ENCODE results near the gene PYGO1.

Gene PYGO1

GRCh38 chr15:55586808-55587207 is 1.3 kb downstream of the PYGO1 start:
- ChIA-PET POLR2A (interaction anchor here (0.6 kb wide), 1 partner anchor 60 kb away, joined by 3 read pairs; no protein-coding TSS in a partner anchor), CTCF (no interaction called here)
- no peak for TF ChIP-seq CTCF (IDR thresholded peaks at IDR 0.05; ENCODE audit: insufficient read depth, low read length, missing control alignments)

GRCh38 chr15:55576943-55577342 is 11.2 kb downstream of the PYGO1 start:
- TF ChIP-seq CTCF (IDR thresholded peaks at IDR 0.05; ENCODE audit: insufficient read depth, low read length, missing control alignments): no peak
- POLR2A ChIA-PET: interaction anchor here (0.6 kb wide), 1 partner anchor 11 kb away, joined by 3 read pairs; the partner anchor contains the start of gene PYGO1
- DNase-seq (ENCODE audit: low read depth, low spot score): no peak
- no peak overlapping the region for H3K4me3 ChIP-seq (ENCODE audit: low read depth, low read length)
- CTCF ChIA-PET: interaction anchor here (1.0 kb wide), 1 partner anchor 51 kb away, joined by 3 read pairs; no protein-coding TSS in a partner anchor

More at GRCh38 chr15:55586808-55587207, 1.3 kb downstream of the PYGO1 start:
- peak overlapping the region; percentile 72 for H3K4me3 ChIP-seq (ENCODE audit: low read depth, low read length)
- no peak for DNase-seq (ENCODE audit: low read depth, low spot score)

- DNase-seq (ENCODE audit: low read depth, low spot score): no peak
- POLR2A ChIA-PET: no interaction called here
- no peak for TF ChIP-seq CTCF (IDR thresholded peaks at IDR 0.05; ENCODE audit: insufficient read depth, low read length, missing control alignments)
- no peak overlapping the region for H3K4me3 ChIP-seq (ENCODE audit: low read depth, low read length)
- CTCF ChIA-PET: interaction anchor here (1.3 kb wide), 1 partner anchor 74 kb away, joined by 3 read pairs; no protein-coding TSS in a partner anchor
These were observed 14.0 kb downstream of the PYGO1 start for GRCh38 chr15:55574096-55574495.

GRCh38 chr15:55573224-55573623 is 14.9 kb downstream of the PYGO1 start:
- ChIA-PET POLR2A (no interaction called here), CTCF (interaction anchor here (1.3 kb wide), 1 partner anchor 75 kb away, joined by 3 read pairs; no protein-coding TSS in a partner anchor)
- H3K4me3 ChIP-seq (ENCODE audit: low read depth, low read length): no peak overlapping the region
- TF ChIP-seq CTCF (IDR thresholded peaks at IDR 0.05; ENCODE audit: insufficient read depth, low read length, missing control alignments): no peak
- DNase-seq (ENCODE audit: low read depth, low spot score): no peak

GRCh38 chr15:55564347-55565145 is 23.6 kb downstream of the PYGO1 start:
- TF ChIP-seq CTCF (IDR thresholded peaks at IDR 0.05; ENCODE audit: insufficient read depth, low read length, missing control alignments): no peak
- POLR2A ChIA-PET: no interaction called here
- no peak overlapping the region for H3K4me3 ChIP-seq (ENCODE audit: low read depth, low read length)
- CTCF ChIA-PET: no interaction called here
- DNase-seq (ENCODE audit: low read depth, low spot score): no peak

- TF ChIP-seq CTCF (IDR thresholded peaks at IDR 0.05; ENCODE audit: insufficient read depth, low read length, missing control alignments): no peak
- POLR2A ChIA-PET: no interaction called here
- H3K4me3 ChIP-seq (ENCODE audit: low read depth, low read length): no peak overlapping the region
- CTCF ChIA-PET: interaction anchor here (0.6 kb wide), 1 partner anchor 53 kb away, joined by 3 read pairs; no protein-coding TSS in a partner anchor
- DNase-seq (ENCODE audit: low read depth, low spot score): no peak
These were observed 25.5 kb downstream of the PYGO1 start for GRCh38 chr15:55562601-55563000.

All from AG04449 (cell line).